NT2/D1 (cell line): ENCODE measurements around the gene WFDC5.

Experiments
- SUZ12 ChIP-seq: IDR thresholded peaks from 2 replicates; pipeline ENCODE4 v1.6.1; 2011; ENCODE audit not compliant: insufficient read length, insufficient read depth; ENCODE audit errors: extremely low read depth
- YY1 ChIP-seq: IDR thresholded peaks from 2 replicates; pipeline ENCODE4 v1.6.1; 2011; ENCODE audit not compliant: insufficient read length, insufficient read depth
- ZNF274 ChIP-seq: IDR thresholded peaks from 2 replicates; pipeline ENCODE4 v1.6.1; 2011; ENCODE audit warnings: mild to moderate bottlenecking, low read depth, low read length

GRCh38 chr20:45100563-45101245 lies 14.3 kb downstream of the WFDC5 start, which contains the start of gene KCNS1:
- TF ChIP-seq YY1: no peak
- TF ChIP-seq ZNF274: no peak
- TF ChIP-seq SUZ12: no peak
